NCI-H1417 (cell line): Measurements from ENCODE around the gene WFDC1.
A peak's percentile ranks its signal among the peaks of the same experiment; 100 is the strongest.

Experiments
- DNase-seq, 3 experiments: peaks; one replicate each; lab custom pipeline; 2025; lab: John Stamatoyannopoulos, UW

The WFDC1 gene

DNA sequence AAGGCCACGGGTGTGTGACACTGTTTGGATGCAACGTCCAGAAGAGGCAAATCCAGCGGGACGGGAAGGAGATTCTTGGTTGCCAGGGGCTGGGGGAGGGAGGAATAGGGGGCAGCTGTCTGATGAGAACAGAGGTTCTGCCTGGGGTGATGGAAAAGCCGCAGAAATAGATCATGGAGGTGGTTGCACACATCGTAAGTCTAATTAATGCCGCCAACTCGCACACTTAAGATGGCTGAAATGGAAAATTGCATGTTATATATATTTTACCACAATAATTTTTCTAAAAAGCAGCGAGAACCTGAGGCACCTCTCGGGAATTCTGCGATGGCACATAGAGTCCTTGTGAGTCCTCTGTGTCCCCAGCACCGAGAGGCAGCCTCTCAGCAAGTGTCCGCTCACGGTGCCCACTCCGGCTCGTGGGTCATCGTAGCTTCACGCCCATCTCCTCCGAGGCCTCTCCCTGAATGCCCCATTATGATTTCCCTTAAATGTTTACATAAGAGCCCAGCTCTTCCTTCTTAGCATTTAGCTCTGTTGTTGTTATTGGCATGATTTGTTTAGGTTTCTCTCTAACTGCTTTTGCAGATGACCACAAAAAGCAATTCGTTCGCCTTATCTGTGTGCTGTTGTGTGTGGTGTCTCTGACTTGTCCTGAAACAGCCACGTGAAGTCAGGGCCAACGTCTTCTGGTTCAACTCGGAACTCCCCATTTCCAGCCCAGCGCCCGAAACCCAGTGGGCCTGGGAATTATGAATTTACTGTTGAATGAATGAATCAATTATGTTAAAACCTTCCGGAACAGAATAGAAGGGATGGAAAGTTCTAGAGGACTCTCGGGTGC is 7.7 kb downstream of the WFDC1 start:
- no peak for DNase-seq

- no peak for DNase-seq
Observed at GRCh38 chr16:84303023-84303422, 8.3 kb downstream of the WFDC1 start.

DNA sequence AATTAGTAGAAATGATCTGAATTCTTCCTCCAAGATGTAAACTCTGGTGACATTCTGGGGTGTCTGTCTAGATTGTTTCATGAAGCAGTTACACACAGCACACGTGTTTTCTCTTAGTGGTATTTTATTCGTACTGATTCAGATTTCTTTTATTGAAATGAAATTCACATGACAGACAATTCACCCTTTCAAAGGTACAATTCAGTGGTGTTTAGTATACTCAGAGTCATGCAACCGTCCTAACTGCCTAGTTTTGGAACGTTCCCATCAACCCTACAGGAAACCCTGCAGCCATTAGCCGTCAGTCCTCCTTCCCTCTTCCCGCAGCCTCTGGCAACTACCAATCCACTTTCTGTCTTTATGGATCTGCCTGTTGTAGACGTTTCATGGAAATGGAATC is 8.8 kb downstream of the WFDC1 start:
- no peak for DNase-seq

DNA sequence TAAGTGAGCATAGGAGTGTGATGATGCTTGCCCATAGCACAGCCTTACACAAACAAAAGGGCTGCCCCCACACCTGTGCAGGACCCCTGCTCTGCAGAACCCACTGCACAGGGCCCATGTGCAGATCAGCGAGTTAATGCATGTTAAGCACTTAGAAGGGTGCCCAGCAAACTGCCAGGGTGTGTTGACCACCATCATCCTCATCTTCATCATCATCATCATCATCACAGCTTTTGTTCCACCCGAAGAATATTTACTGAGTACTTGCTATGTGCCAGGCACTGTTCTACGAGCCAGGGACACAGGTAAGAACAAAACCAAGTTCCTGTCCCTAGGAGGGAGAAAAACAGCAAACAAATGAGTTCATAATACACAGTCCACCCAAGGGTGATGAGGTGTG is 11.9 kb downstream of the WFDC1 start:
- no peak for DNase-seq

- DNase-seq: no peak
Observed at GRCh38 chr16:84307209-84307954, 12.7 kb downstream of the WFDC1 start.

GRCh38 chr16:84308120-84308519 is 13.4 kb downstream of the WFDC1 start:
- DNase-seq: peak in 2 of 3 experiments; percentile 6 to 13

GRCh38 chr16:84310642-84311041 is 16.0 kb downstream of the WFDC1 start:
- DNase-seq: no peak

- peak; percentile 47 to 74 (median 63) for DNase-seq
Observed at GRCh38 chr16:84312783-84313382, 18.2 kb downstream of the WFDC1 start.

DNA sequence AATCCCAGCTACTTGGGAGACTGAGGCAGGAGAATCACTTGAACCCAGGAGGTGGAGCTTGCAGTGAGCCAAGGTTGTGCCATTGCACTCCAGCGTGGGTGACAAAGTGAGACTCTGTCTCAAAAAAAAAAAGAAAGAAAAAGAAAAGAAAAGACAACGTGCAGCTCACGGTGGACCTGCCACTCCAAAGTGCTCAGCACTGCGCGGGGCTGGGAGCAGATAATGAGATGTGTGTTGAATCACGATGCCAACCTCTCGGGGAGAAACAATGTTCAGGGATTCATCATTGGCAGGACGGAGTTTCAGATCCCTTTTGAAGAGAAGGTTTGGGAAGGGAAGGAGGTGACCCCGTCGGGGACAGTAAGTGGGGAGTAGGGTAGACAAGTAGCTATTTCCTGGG is 19.2 kb downstream of the WFDC1 start:
- DNase-seq: peak in 1 of 3 experiments; percentile 36

DNA sequence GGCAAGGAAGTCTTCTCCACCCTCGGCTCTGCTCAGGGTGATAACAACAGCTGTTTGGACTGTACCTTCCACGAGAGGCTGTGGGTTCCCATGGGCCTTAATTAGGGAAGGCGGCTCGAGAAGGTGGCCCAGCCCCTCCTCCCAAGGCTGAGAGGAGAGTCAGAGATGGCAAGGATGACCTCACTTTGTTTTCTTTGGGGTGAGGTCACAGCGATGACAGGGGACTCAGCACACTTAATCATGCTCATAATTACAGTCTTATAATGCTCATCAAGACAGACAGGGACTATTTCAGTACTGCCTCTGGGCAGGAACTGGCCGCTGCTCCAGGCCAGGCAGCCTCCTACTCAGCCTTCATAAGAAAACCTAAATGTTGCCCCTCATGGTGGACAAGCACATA is 19.7 kb downstream of the WFDC1 start:
- DNase-seq: peak in 1 of 3 experiments; percentile 58

DNA sequence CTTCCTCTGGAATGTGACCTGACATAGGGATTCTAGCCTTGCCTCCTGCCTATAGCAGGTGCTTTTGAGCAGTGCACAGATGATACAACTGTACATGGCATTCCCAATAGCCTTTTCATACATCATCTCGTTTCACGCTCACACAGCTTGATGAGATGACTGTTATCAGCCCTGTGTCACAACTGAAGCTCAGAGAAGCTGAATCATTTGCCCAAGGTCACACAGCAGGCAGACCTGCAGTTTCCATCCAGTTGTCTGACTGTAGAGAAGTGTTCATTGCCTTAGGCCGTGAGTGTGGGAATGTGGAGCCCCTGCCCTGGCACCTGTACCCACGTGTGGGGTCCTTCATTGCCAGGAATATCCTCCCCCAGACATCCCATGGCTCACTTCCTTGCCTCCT is 20.1 kb downstream of the WFDC1 start:
- no peak for DNase-seq

DNA sequence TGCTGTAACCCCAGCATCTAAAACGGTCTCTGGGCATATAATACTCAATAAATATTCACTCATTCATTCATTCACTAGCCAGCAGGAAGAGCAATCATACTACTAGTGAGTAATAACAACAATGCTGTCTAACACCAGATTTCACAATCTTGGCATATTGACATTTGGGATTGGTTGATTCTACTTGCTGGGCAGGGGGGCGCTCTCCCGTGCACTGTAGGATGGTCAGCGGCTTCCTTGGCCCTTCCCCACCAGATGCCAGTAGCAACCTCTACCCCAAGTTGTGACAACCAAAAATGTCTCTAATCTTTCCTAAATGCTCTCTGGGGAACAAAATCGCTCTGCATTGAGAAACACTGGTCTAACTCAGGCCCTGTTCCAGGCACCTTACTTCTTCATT is 20.7 kb downstream of the WFDC1 start:
- DNase-seq: no peak

GRCh38 chr16:84318091-84318975 is 23.7 kb downstream of the WFDC1 start:
- no peak for DNase-seq

DNA sequence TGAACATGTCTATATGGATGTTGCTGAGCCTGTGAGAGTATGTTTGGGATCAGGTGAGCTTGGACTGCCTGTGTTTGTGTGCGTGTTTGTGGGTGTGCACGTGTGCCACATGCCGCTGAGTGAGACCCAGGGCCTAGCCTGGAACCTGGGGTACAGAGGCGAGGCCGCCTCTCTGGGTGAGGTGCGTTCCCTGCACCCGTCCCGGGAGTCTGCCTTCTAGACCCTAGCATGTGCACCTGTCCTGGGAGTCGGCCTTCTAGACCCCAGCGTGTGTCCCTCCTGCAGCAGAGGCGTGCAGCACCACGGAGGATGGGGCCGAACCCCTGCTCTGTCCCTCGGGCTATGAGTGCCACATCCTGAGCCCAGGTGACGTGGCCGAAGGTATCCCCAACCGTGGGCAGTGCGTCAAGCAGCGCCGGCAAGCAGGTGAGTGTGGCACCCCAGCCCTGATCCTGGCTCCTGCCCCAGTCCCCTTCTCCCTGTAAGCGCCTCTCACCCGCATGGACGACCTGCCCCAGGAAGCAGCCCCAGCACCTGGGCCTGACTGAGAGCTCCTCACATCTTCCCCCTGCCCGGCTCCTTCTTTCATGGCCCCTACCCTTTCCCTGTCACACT is 24.6 kb downstream of the WFDC1 start:
- no peak for DNase-seq

- DNase-seq: no peak
Observed at GRCh38 chr16:84320511-84320910, 25.8 kb downstream of the WFDC1 start.

- peak in 1 of 3 experiments; percentile 39 for DNase-seq
Observed at GRCh38 chr16:84321932-84322331, 27.3 kb downstream of the WFDC1 start.

GRCh38 chr16:84322749-84323148 is 28.1 kb downstream of the WFDC1 start:
- DNase-seq: no peak

- no peak for DNase-seq
Observed at GRCh38 chr16:84323606-84324005, 28.9 kb downstream of the WFDC1 start.

GRCh38 chr16:84324434-84325262 is 30.0 kb downstream of the WFDC1 start:
- no peak for DNase-seq

- no peak for DNase-seq
Observed at GRCh38 chr16:84326545-84326944, 31.9 kb downstream of the WFDC1 start.
